HepG2 (cell line): ENCODE measurements around the gene NSG2. TPM values are rescaled to one million over a fixed set of nuclear protein-coding genes. Genes with fewer than 3 reads are reported as not detected.

Experiments
- ATAC-seq: fragments of 200-7000 bp; cut with Tn5 transposase; 3 replicates; pipeline ENCODE4 v1.9.1; 2020; ENCODE audit warnings: mild to moderate bottlenecking, moderate library complexity
- BruUV-seq: library from RNA; stranded (reverse); fragments of 400-500 nt; replicated peaks from 2 replicates; lab custom pipeline; 2021; lab: Mats Ljungman, UMichigan
- CTCF ChIA-PET: fragments of 300-600 bp; formaldehyde crosslinking; extraction: SDS; loops from one replicate; lab custom pipeline; 2021; ENCODE audit warnings: low total read pairs, inconsistent platforms, low intra/inter-chr PET ratio; lab: Yijun Ruan, JAX
- POLR2A ChIA-PET: fragments of 350-600 bp; sonication (Branson Sonifier 250); formaldehyde crosslinking; loops from one replicate; lab custom pipeline; 2020; ENCODE audit warnings: antibody characterized with exemption, inconsistent platforms; lab: Yijun Ruan, JAX
- DNase-seq: peaks from one replicate; pipeline ENCODE4 v3.0.0-alpha.2; 2015; ENCODE audit warnings: low spot score
- FAIRE-seq: peaks from 3 replicates; lab custom pipeline; 2011; peaks lifted over from hg19 to GRCh38; lab: Jason Lieb, UNC
- H2AFZ ChIP-seq: one replicate; pipeline ENCODE4 v1.6.1; 2011; ENCODE audit warnings: low read length, inconsistent platforms
- H3K27ac ChIP-seq: fragments of 300-600 bp; 3 replicates; pipeline ENCODE4 v1.8.0; 2011; ENCODE audit warnings: mixed run types, mild to moderate bottlenecking, mixed read lengths, low read length, inconsistent platforms; ENCODE audit not compliant: insufficient read depth; ENCODE audit errors: extremely low read length
- H3K27me3 ChIP-seq, 2 experiments: fragments of 200-600 bp in 1 of 2; 2 replicates in 1 of 2; 3 replicates in 1 of 2; pipeline versions ENCODE4 v1.6.0 to v1.8.0; 2011; ENCODE audit warnings: low read length in 2 of 2, mild to moderate bottlenecking in 2 of 2, moderate library complexity in 2 of 2, inconsistent platforms in 1 of 2; ENCODE audit not compliant: insufficient read depth in 2 of 2, control insufficient read depth in 1 of 2
- H3K36me3 ChIP-seq, 2 experiments: fragments of 200-600 bp in 1 of 2; replicated peaks in 1 of 2; 2 replicates in 1 of 2; 3 replicates in 1 of 2; pipeline versions ENCODE4 v1.5.1 to v1.8.0; 2011; ENCODE audit warnings: low read length in 2 of 2, inconsistent platforms in 1 of 2; ENCODE audit not compliant: insufficient read depth in 2 of 2, control insufficient read depth in 1 of 2
- H3K4me1 ChIP-seq: 2 replicates; pipeline ENCODE4 v1.5.1; 2012; ENCODE audit warnings: low read length, inconsistent platforms; ENCODE audit not compliant: insufficient read depth
- H3K4me2 ChIP-seq: 2 replicates; pipeline ENCODE4 v1.6.0; 2011; ENCODE audit warnings: low read depth, low read length, inconsistent platforms
- H3K4me3 ChIP-seq, 3 experiments: fragments of 200-600 bp in 1 of 3; sonication (generic), shearing (Covaris generic) in 1 of 3; replicated peaks in 1 of 3; 2 replicates each; pipeline ENCODE4 v1.5.1; 2011 to 2016; ENCODE audit warnings: low read length in 3 of 3, inconsistent platforms in 2 of 3, low read depth in 2 of 3, mild to moderate bottlenecking in 2 of 3, control low read depth in 1 of 3, mixed read lengths in 1 of 3; ENCODE audit not compliant: insufficient read depth in 1 of 3
- H3K79me2 ChIP-seq: one replicate; pipeline ENCODE4 v1.6.1; 2011; ENCODE audit warnings: low read length, inconsistent platforms; ENCODE audit not compliant: insufficient read depth
- H3K9ac ChIP-seq: 2 replicates; pipeline ENCODE4 v1.6.0; 2011; ENCODE audit warnings: mild to moderate bottlenecking, low read depth, low read length, inconsistent platforms; ENCODE audit not compliant: insufficient read depth
- H3K9me3 ChIP-seq: 2 replicates; pipeline ENCODE4 v1.5.1; 2012; ENCODE audit warnings: mild to moderate bottlenecking, low read length
- H4K20me1 ChIP-seq: 2 replicates; pipeline ENCODE4 v1.6.0; 2011; ENCODE audit warnings: inconsistent platforms, mild to moderate bottlenecking, low read length, moderate library complexity; ENCODE audit not compliant: insufficient read depth
- KLF13 ChIP-seq: sonication (generic); formaldehyde crosslinking; IDR thresholded peaks from 2 replicates; pipeline ENCODE4 v1.4.0; 2020; ENCODE audit warnings: mild to moderate bottlenecking, missing genetic modification reagents
- MAFF ChIP-seq: IDR thresholded peaks from 2 replicates; pipeline ENCODE4 v1.6.1; 2011; ENCODE audit warnings: low read depth, low read length, improper control_type of control experiment
- MAFK ChIP-seq, 2 experiments: IDR thresholded peaks in 1 of 2; conservative IDR thresholded peaks in 1 of 2; 2 replicates each; pipeline ENCODE4 v1.6.1; 2011; ENCODE audit warnings: improper control_type of control experiment in 2 of 2, low read length in 2 of 2
- SAP130 ChIP-seq: IDR thresholded peaks from 2 replicates; pipeline ENCODE4 v1.6.1; 2016; ENCODE audit warnings: low read depth
- SMARCC2 ChIP-seq: fragments of 450-650 bp; IDR thresholded peaks from 2 replicates; pipeline ENCODE4 v1.6.1; 2017; ENCODE audit warnings: antibody characterized with exemption, mild to moderate bottlenecking
- ZNF121 ChIP-seq: sonication (generic); formaldehyde crosslinking; IDR thresholded peaks from 2 replicates; pipeline ENCODE4 v1.5.0; 2020; ENCODE audit warnings: mild to moderate bottlenecking, missing genetic modification reagents
- WGBS: methylation state at CpG from one replicate; pipeline ENCODE4 v1.1.6; 2017; ENCODE audit warnings: low lambda C conversion rate; 5-methylcytosine and 5-hydroxymethylcytosine counted together
- in situ Hi-C: cut with HindIII; loops from 2 replicates; pipeline ENCODE4 v1.10.0; 2017; ENCODE audit warnings: low pct_unique_long_range_greater_than_20kb; ENCODE audit not compliant: extremely low pct_ligation_motif_present
- intact Hi-C: fragments of 100-400 bp; cut with micrococcal nuclease; formaldehyde crosslinking; loops from one replicate; pipeline ENCODE4 v1.10.0; 2022; ENCODE audit not compliant: unreplicated experiment
- polyA plus RNA-seq, 8 experiments: library from polyadenylated mRNA; depleted of rRNA in 3 of 8; stranded (reverse) in 7 of 8; unstranded in 1 of 8; fragments of >200 nt; fragmentation: Illumina TruSeq in 4 of 8; extraction: Trizol in 4 of 8; gene quantifications; 2 replicates each; pipeline versions ENCODE4 v1.2.1 to v1.2.3, GENCODE V29; 2011 to 2016; ENCODE audit warnings: low read depth in 4 of 8, missing spikeins in 1 of 8, mixed read lengths in 1 of 8; ENCODE audit not compliant: insufficient read depth in 1 of 8
- total RNA-seq, 5 experiments: library from RNA; depleted of rRNA; stranded (reverse); fragments of >200 nt; fragmentation: Illumina TruSeq; extraction: Trizol; gene quantifications; 2 replicates each; pipeline ENCODE4 v1.2.3, GENCODE V29; 2016; ENCODE audit warnings: low read depth in 1 of 5

NSG2 gene
- total and polyA plus RNA-seq, 2 of the 13 experiments (the other 11 are each of a cell fraction or from before 2014, with no cell fraction given) = 0.21 TPM; not detected in 1

DNA sequence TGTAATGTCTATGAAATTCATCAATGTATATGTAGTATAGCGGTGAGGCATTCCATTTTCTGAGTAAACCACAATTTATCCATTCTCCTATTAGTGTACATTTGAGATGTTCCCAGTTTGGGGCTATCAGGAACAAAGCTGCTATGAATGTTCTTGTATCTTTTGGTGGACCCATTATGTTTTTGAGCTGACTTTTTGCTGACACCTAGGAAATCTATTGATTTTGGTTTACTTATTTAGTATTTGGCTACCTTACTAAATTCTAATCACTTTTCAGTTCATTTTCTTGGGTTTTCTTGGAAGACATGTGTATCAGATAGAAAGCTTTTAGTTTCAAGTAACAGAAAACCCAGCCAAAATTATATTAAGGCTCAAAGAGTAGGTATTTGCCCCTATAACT, 13.7 kb downstream of the NSG2 start:
- BruUV-seq = no TSS peak
- H4K20me1 ChIP-seq = no peaks in the 10 kb centered on the region
- H3K4me1 ChIP-seq = no peaks in the 10 kb centered on the region
- ChIA-PET POLR2A (no interaction called here), CTCF (no interaction called here)
- intact Hi-C loops = no loop called here
- H3K4me3 ChIP-seq = no peak overlapping the region
- WGBS = 0% methylated on average over 1 of the region's 1 CpG
- no peaks in the 10 kb centered on the region for H3K9me3 ChIP-seq
- H2AFZ ChIP-seq = no peak overlapping the region
- TF ChIP-seq MAFK (conservative IDR thresholded peaks at IDR 0.05 in 1 of 2, IDR thresholded peaks at IDR 0.05 in 1 of 2; ENCODE audit: low read length in 2 of 2) = peak; percentile 58 to 71
- peak; percentile 42; the same call in 1 of the 2 replicates for TF ChIP-seq MAFF
- TF ChIP-seq ZNF121 (CRISPR knock-in tag) = no peak
- TF ChIP-seq SAP130 (CRISPR knock-in tag) = no peak
- FAIRE-seq (no peak), DNase-seq (no peak), ATAC-seq (no peak)
- no peaks in the 10 kb centered on the region for H3K36me3 ChIP-seq
- H3K79me2 ChIP-seq = no peaks in the 10 kb centered on the region
- no peak overlapping the region for H3K9ac ChIP-seq
- no peak overlapping the region for H3K27ac ChIP-seq
- no peak overlapping the region for H3K4me2 ChIP-seq
- H3K27me3 ChIP-seq = no peaks in the 10 kb centered on the region
- in situ Hi-C loops = no loop called here

DNA sequence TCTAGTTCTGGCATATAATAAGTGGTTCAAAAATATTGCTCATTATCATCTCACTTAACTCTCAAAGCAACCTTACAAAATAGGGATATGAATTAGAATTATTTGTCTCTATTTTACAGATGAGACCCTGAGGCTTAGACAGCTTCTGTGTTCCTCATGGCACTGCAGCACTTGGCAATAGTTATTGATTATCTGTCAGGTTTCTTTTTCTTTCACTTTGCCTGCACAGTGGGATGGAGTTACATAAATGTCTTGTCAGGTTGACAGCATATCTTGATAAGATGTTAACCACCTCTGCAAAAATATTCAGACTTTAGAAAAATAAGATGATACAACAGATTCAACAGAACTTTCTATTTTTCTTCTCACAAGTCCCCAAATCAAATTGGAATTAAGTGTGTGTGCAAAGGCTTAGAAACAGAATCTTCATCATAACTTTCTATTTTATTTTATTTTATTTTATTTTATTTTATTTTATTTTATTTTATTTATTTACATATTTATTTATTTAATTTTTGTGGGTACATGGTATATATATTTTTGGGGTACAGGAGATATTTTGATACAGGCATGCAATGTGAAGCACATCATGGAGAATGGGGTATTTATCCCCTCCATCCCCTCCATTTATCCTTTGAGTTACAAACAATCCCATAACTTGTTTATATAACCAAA, 17.7 kb downstream of the NSG2 start:
- in situ Hi-C loops = no loop called here
- POLR2A ChIA-PET = no interaction called here
- H2AFZ ChIP-seq = no peak overlapping the region
- DNase-seq = no peak
- H3K27ac ChIP-seq = no peak overlapping the region
- no peak for ATAC-seq
- intact Hi-C loops = no loop called here
- no peak overlapping the region for H3K9ac ChIP-seq
- H3K4me3 ChIP-seq = no peak overlapping the region
- H3K79me2 ChIP-seq = no peaks in the 10 kb centered on the region
- H3K27me3 ChIP-seq = no peaks in the 10 kb centered on the region
- H3K4me1 ChIP-seq = peaks cover 12% of the 10 kb centered on the region
- FAIRE-seq = no peak
- no TSS peak for BruUV-seq
- H4K20me1 ChIP-seq = no peaks in the 10 kb centered on the region
- no peaks in the 10 kb centered on the region for H3K9me3 ChIP-seq
- H3K4me2 ChIP-seq = no peak overlapping the region
- TF ChIP-seq KLF13 (CRISPR knock-in tag) (no peak), SMARCC2 (no peak)
- TF ChIP-seq, all 625 proteins: peak for 0
- CTCF ChIA-PET = no interaction called here
- H3K36me3 ChIP-seq = no peaks in the 10 kb centered on the region
